Neural crest cell (in vitro differentiated cells): ENCODE data around the gene TOMM20L. TPM values are rescaled to one million over a fixed set of nuclear protein-coding genes. Genes with fewer than 3 reads are reported as not detected.

Experiments used
- DNase-seq: peaks from one replicate; pipeline ENCODE4 v3.0.0; 2021; ENCODE audit warnings: low read depth, mixed read lengths, low spot score
- H3K27ac Mint-ChIP-seq: one replicate; pipeline ENCODE4 v1.8.0; 2021; ENCODE audit warnings: mild to moderate bottlenecking, mixed read lengths; ENCODE audit not compliant: unreplicated experiment
- H3K27me3 Mint-ChIP-seq: 2 replicates; pipeline ENCODE4 v1.8.0; 2021; ENCODE audit warnings: low read depth, mild to moderate bottlenecking, mixed read lengths
- H3K36me3 Mint-ChIP-seq: 2 replicates; pipeline ENCODE4 v1.8.0; 2021; ENCODE audit warnings: low read depth, mild to moderate bottlenecking, mixed read lengths
- H3K4me1 Mint-ChIP-seq: 2 replicates; pipeline ENCODE4 v1.8.0; 2021; ENCODE audit warnings: mixed read lengths
- H3K4me3 Mint-ChIP-seq: one replicate; pipeline ENCODE4 v1.8.0; 2021; ENCODE audit warnings: mild to moderate bottlenecking, mixed read lengths
- H3K9me3 Mint-ChIP-seq: 2 replicates; pipeline ENCODE4 v1.8.0; 2021; ENCODE audit warnings: mixed read lengths
- CTCF ChIP-seq: fragments of 200-600 bp; sonication (generic); conservative IDR thresholded peaks from 2 replicates; pipeline ENCODE4 v1.5.0; 2021; ENCODE audit warnings: antibody characterized with exemption, mild to moderate bottlenecking
- total RNA-seq: library from RNA; stranded (reverse); gene quantifications from 2 replicates; pipeline ENCODE4 v1.2.1, GENCODE V29; 2021

The TOMM20L gene
- total RNA-seq, 1 donor from 2014 or later, result 0.42 TPM

- Mint-ChIP-seq H3K27ac (no peak overlapping the region), H3K4me3 (no peak overlapping the region), H3K9me3 (peaks cover 3% of the 10 kb centered on the region)
Observed at GRCh38 chr14:58390830-58391229, 4.9 kb upstream of the TOMM20L start.

GRCh38 chr14:58395562-58395811 lies 243 bp upstream of the TOMM20L start:
- Mint-ChIP-seq H3K4me1 (peaks cover 22% of the 10 kb centered on the region), H3K9me3 (no peaks in the 10 kb centered on the region), H3K27ac (no peak overlapping the region), H3K4me3 (peak overlapping the region; percentile 69), H3K36me3 (peaks cover 3% of the 10 kb centered on the region), H3K27me3 (no peaks in the 10 kb centered on the region)
- DNase-seq, result no peak
- no peak for TF ChIP-seq CTCF

More at GRCh38 chr14:58390830-58391229, 4.9 kb upstream of the TOMM20L start:
- Mint-ChIP-seq H3K36me3 (peaks cover 3% of the 10 kb centered on the region), H3K27me3 (no peaks in the 10 kb centered on the region), H3K4me1 (peaks cover 4% of the 10 kb centered on the region)
- no peak for TF ChIP-seq CTCF
- DNase-seq, result no peak

- no peaks in the 10 kb centered on the region for H3K9me3 Mint-ChIP-seq
- peaks cover 7% of the 10 kb centered on the region for H3K36me3 Mint-ChIP-seq
- H3K27ac Mint-ChIP-seq, result no peak overlapping the region
- DNase-seq, result no peak
- H3K4me1 Mint-ChIP-seq, result peaks cover 22% of the 10 kb centered on the region
- H3K27me3 Mint-ChIP-seq, result no peaks in the 10 kb centered on the region
- peak overlapping the region; percentile 35 for H3K4me3 Mint-ChIP-seq
- no peak for TF ChIP-seq CTCF
Observed at GRCh38 chr14:58397156-58397555, 1.4 kb downstream of the TOMM20L start.

GRCh38 chr14:58398495-58398894 lies 2.8 kb downstream of the TOMM20L start:
- Mint-ChIP-seq H3K27ac (no peak overlapping the region), H3K36me3 (peaks cover 9% of the 10 kb centered on the region), H3K9me3 (no peaks in the 10 kb centered on the region), H3K4me1 (peaks cover 22% of the 10 kb centered on the region), H3K27me3 (no peaks in the 10 kb centered on the region), H3K4me3 (no peak overlapping the region)
- DNase-seq, result no peak
- TF ChIP-seq CTCF, result no peak

- TF ChIP-seq CTCF, result no peak
- H3K4me3 Mint-ChIP-seq, result no peak overlapping the region
- no peak overlapping the region for H3K27ac Mint-ChIP-seq
- DNase-seq, result no peak
- H3K27me3 Mint-ChIP-seq, result no peaks in the 10 kb centered on the region
- peaks cover 22% of the 10 kb centered on the region for H3K4me1 Mint-ChIP-seq
- H3K9me3 Mint-ChIP-seq, result no peaks in the 10 kb centered on the region
- H3K36me3 Mint-ChIP-seq, result peaks cover 9% of the 10 kb centered on the region
Observed at GRCh38 chr14:58398895-58399294, 3.2 kb downstream of the TOMM20L start.

- Mint-ChIP-seq H3K27me3 (no peaks in the 10 kb centered on the region), H3K4me1 (peaks cover 13% of the 10 kb centered on the region), H3K4me3 (no peak overlapping the region), H3K36me3 (peaks cover 12% of the 10 kb centered on the region), H3K27ac (no peak overlapping the region), H3K9me3 (no peaks in the 10 kb centered on the region)
- no peak for TF ChIP-seq CTCF
- DNase-seq, result no peak
Observed at GRCh38 chr14:58401587-58401986, 5.9 kb downstream of the TOMM20L start.
